Nephron (organoid): ENCODE data around the gene SERGEF.

Experiments
- H3K27ac Mint-ChIP-seq, 3 experiments: 2 replicates each; pipeline ENCODE4 v1.8.0; 2020; ENCODE audit warnings: mixed read lengths in 3 of 3, mild to moderate bottlenecking in 2 of 3, moderate library complexity in 1 of 3
- H3K27me3 Mint-ChIP-seq: 2 replicates; pipeline ENCODE4 v1.8.0; 2021; ENCODE audit warnings: low read depth, mild to moderate bottlenecking, moderate library complexity, mixed read lengths
- H3K36me3 Mint-ChIP-seq: 2 replicates; pipeline ENCODE4 v1.8.0; 2020; ENCODE audit warnings: low read depth, mixed read lengths
- H3K4me1 Mint-ChIP-seq: 2 replicates; pipeline ENCODE4 v1.8.0; 2020; ENCODE audit warnings: mixed read lengths
- H3K4me3 Mint-ChIP-seq, 3 experiments: 2 replicates each; pipeline ENCODE4 v1.8.0; 2020; ENCODE audit warnings: mild to moderate bottlenecking in 3 of 3, mixed read lengths in 3 of 3, moderate library complexity in 2 of 3
- H3K9me3 Mint-ChIP-seq: 2 replicates; pipeline ENCODE4 v1.8.0; 2020; ENCODE audit warnings: mixed read lengths
- TF ChIP-seq, protein P1 (sequence below), 3 experiments: fragments of 200-600 bp; sonication (generic); IDR thresholded peaks; one replicate each; pipeline ENCODE4 v1.5.0; 2021; ENCODE audit warnings: antibody characterized with exemption in 3 of 3; ENCODE audit not compliant: unreplicated experiment in 3 of 3

The SERGEF gene

DNA sequence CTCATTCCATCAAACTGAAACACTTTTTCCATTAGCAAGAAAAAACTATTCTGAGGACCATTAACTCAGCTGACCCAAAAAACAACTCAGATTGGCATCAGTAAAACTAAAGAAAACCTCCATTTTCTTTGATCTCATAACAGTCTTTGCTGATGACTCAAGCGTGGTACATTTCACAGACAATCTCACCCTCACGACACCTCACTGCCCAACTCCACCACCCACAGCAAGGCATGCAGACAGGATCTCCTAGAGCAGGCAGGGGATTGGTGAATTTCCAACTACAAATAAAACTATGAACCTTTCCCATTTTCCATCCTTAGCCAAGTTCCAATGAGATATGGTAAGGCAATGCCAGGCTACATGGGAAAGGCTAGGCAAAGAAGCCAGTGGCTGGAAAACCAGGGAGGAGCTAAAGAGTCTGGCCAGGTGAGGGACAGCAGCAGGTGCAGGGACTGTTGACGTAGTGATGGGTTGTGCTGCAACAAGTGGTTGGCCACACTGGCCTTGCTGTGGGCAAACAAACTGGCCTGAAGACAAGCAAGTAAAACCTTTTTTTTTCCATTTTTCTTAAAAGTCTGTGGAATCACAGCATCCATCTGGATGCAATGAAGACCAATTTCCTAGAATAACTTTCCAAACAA is 97.2 kb downstream of the SERGEF start:
- Mint-ChIP-seq H3K4me3 (no peak overlapping the region), H3K4me1 (peaks cover 9% of the 10 kb centered on the region), H3K27ac (no peak overlapping the region), H3K36me3 (no peaks in the 10 kb centered on the region), H3K9me3 (no peaks in the 10 kb centered on the region), H3K27me3 (no peaks in the 10 kb centered on the region)
- TF ChIP-seq, protein P1, sequence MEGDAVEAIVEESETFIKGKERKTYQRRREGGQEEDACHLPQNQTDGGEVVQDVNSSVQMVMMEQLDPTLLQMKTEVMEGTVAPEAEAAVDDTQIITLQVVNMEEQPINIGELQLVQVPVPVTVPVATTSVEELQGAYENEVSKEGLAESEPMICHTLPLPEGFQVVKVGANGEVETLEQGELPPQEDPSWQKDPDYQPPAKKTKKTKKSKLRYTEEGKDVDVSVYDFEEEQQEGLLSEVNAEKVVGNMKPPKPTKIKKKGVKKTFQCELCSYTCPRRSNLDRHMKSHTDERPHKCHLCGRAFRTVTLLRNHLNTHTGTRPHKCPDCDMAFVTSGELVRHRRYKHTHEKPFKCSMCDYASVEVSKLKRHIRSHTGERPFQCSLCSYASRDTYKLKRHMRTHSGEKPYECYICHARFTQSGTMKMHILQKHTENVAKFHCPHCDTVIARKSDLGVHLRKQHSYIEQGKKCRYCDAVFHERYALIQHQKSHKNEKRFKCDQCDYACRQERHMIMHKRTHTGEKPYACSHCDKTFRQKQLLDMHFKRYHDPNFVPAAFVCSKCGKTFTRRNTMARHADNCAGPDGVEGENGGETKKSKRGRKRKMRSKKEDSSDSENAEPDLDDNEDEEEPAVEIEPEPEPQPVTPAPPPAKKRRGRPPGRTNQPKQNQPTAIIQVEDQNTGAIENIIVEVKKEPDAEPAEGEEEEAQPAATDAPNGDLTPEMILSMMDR (IDR thresholded peaks at IDR 0.05; ENCODE audit: unreplicated experiment in 3 of 3): no peak

DNA sequence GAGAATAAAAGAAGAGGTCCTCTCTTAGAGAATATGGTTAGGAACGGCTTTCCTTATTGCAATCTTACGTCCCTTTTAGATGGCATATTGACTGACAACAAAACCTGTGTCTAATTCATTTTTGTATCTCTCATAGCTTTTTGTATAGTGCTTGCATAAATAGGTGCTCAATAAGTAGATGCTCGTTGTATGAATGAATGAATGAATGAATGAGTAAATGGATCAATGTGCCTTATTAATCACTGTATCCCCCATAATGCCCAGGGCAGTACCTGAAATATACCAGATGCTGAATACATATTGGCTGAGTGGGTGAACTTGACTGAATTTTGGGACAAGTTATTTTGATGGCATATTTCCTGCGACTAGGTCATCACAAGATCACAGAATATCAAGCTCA is 97.9 kb downstream of the SERGEF start:
- H3K9me3 Mint-ChIP-seq: no peaks in the 10 kb centered on the region
- H3K4me1 Mint-ChIP-seq: peaks cover 5% of the 10 kb centered on the region
- no peaks in the 10 kb centered on the region for H3K36me3 Mint-ChIP-seq
- no peaks in the 10 kb centered on the region for H3K27me3 Mint-ChIP-seq
- TF ChIP-seq, protein P1 (IDR thresholded peaks at IDR 0.05; ENCODE audit: unreplicated experiment in 3 of 3): no peak
- H3K4me3 Mint-ChIP-seq: no peak overlapping the region
- H3K27ac Mint-ChIP-seq: no peak overlapping the region

DNA sequence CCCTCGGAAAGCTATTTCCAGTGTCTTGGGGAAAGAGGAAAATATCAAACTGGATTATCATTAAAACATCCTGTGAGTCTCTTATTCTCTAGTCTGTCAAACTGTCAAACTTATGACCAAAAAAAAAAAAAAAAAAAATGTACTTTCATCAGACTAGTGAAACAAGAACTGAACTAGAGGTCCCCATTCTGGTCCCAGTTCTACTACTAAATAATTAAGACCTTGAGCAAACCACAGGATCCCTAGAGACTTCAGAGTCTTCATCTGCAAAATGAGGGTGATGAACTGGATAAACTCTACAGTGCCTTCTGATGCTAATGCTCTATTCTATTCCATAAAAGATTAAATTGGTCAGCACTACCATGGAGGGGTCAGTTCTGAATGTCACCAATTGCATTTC is 105.8 kb downstream of the SERGEF start:
- H3K9me3 Mint-ChIP-seq: no peaks in the 10 kb centered on the region
- no peaks in the 10 kb centered on the region for H3K36me3 Mint-ChIP-seq
- TF ChIP-seq, protein P1 (IDR thresholded peaks at IDR 0.05; ENCODE audit: unreplicated experiment in 3 of 3): no peak
- no peaks in the 10 kb centered on the region for H3K27me3 Mint-ChIP-seq
- H3K4me1 Mint-ChIP-seq: peaks cover 19% of the 10 kb centered on the region
- no peak overlapping the region for H3K4me3 Mint-ChIP-seq
- no peak overlapping the region for H3K27ac Mint-ChIP-seq

DNA sequence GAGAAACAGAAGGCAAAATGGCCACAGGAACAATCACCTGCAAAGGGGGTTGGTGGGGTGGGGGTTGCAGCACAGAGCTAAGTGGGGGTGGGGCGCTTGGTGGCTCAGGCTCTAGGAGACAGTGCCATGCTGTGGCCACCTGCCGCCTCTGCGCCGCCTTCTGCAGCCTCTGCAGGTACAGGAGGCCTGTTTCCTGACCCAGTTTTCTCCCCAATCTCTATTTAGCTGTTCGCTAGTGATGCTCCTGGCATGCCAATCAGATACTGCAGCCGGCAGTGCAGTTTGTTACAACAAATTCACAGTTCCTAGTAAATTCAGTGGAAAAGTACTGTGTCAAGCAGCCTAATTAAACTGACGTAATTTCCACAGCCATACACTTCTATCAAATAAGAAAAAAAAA is 106.4 kb downstream of the SERGEF start:
- Mint-ChIP-seq H3K36me3 (no peaks in the 10 kb centered on the region), H3K27ac (no peak overlapping the region), H3K4me1 (peaks cover 19% of the 10 kb centered on the region), H3K4me3 (no peak overlapping the region), H3K27me3 (no peaks in the 10 kb centered on the region), H3K9me3 (no peaks in the 10 kb centered on the region)
- TF ChIP-seq, protein P1 (IDR thresholded peaks at IDR 0.05; ENCODE audit: unreplicated experiment in 3 of 3): peak in 1 of 3 experiments; percentile 29

DNA sequence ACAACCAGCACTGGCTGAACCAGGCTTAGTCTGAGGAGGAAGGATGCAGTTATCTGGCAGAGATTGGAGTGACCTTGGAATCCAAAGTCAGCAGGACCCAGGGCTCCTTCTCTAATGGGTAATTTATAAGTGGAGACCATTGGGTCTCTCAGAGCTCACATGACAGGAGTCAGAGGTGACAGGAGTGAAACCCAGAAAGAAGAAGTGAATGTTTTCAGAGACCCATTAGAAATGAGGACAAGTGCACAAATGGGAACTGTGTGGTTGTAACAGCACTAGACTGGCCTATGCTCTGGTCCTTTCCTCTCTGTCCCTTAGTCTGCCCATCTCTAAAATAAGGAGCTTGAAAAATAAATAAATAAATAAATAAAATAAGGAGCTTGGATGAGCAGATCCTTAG is 107.4 kb downstream of the SERGEF start:
- no peaks in the 10 kb centered on the region for H3K9me3 Mint-ChIP-seq
- H3K27me3 Mint-ChIP-seq: no peaks in the 10 kb centered on the region
- TF ChIP-seq, protein P1 (IDR thresholded peaks at IDR 0.05; ENCODE audit: unreplicated experiment in 3 of 3): no peak
- peak overlapping the region in 1 of 3 experiments; percentile 57 for H3K27ac Mint-ChIP-seq
- no peaks in the 10 kb centered on the region for H3K36me3 Mint-ChIP-seq
- H3K4me1 Mint-ChIP-seq: peaks cover 19% of the 10 kb centered on the region
- no peak overlapping the region for H3K4me3 Mint-ChIP-seq

DNA sequence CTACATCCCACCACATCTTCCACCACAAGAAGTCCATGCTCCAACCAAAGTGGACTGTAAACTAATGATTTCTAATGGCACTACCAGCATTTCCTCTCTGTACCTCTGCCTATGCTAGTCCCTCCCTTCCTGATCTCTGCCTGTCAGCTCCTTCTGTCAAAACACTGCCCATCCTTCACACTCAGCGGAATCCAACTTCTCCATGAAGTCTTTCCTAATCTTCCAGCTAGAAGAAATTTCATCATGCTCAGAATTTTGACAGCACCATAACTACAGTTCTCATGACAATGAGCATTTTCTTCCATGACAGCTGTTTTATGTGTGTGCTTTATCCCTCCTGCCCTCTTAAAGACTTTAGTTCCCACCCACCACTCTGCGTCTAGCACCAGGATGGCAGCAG is 111.4 kb downstream of the SERGEF start:
- H3K4me3 Mint-ChIP-seq: no peak overlapping the region
- peaks cover 19% of the 10 kb centered on the region for H3K4me1 Mint-ChIP-seq
- TF ChIP-seq, protein P1 (IDR thresholded peaks at IDR 0.05; ENCODE audit: unreplicated experiment in 3 of 3): no peak
- no peaks in the 10 kb centered on the region for H3K9me3 Mint-ChIP-seq
- H3K36me3 Mint-ChIP-seq: no peaks in the 10 kb centered on the region
- no peaks in the 10 kb centered on the region for H3K27me3 Mint-ChIP-seq
- H3K27ac Mint-ChIP-seq: no peak overlapping the region
